Ectodermal cell (in vitro differentiated cells): ENCODE data around the gene BLM. TPM values are rescaled to one million over a fixed set of nuclear protein-coding genes. Genes with fewer than 3 reads are reported as not detected.
"Not testable (repeated sequence)": the region's sequence is repeated elsewhere in the genome, so short reads cannot be mapped to it uniquely, and the experiment has no call there.

Experiments
- H3K27ac ChIP-seq: 2 replicates; pipeline ENCODE4 v1.7.0; 2013; ENCODE audit warnings: mild to moderate bottlenecking, low read depth, low read length; ENCODE audit not compliant: insufficient read depth, poor library complexity, severe bottlenecking
- H3K27me3 ChIP-seq: 2 replicates; pipeline ENCODE4 v1.7.0; 2013; ENCODE audit warnings: mild to moderate bottlenecking, low read length; ENCODE audit not compliant: insufficient read depth, control insufficient read depth, poor library complexity, severe bottlenecking
- H3K36me3 ChIP-seq: one replicate; pipeline ENCODE4 v1.7.0; 2013; ENCODE audit warnings: low read length; ENCODE audit not compliant: control insufficient read depth, insufficient read depth
- H3K4me1 ChIP-seq: one replicate; pipeline ENCODE4 v1.7.0; 2013; ENCODE audit warnings: low read length; ENCODE audit not compliant: control insufficient read depth, insufficient read depth
- H3K4me3 ChIP-seq: 2 replicates; pipeline ENCODE4 v1.7.0; 2013; ENCODE audit warnings: low read depth, low read length, control low read depth; ENCODE audit not compliant: insufficient read depth
- H3K9me3 ChIP-seq: 2 replicates; pipeline ENCODE4 v1.7.0; 2013; ENCODE audit warnings: mild to moderate bottlenecking, low read length, moderate library complexity; ENCODE audit not compliant: control insufficient read depth
- WGBS, 2 experiments: methylation state at CpG; one replicate each; pipeline ENCODE4 v1.1.7; 2013; ENCODE audit warnings: missing lambda C conversion rate in 2 of 2; 5-methylcytosine and 5-hydroxymethylcytosine counted together
- polyA plus RNA-seq, 4 experiments: library from polyadenylated mRNA; stranded (reverse); fragments of 50-300 nt; gene quantifications; one replicate each; pipeline ENCODE4 v1.2.3, GENCODE V29; 2013

Gene BLM
- 29.4 TPM for polyA plus RNA-seq (2013, experiment 1 of 4)
- polyA plus RNA-seq (2013, experiment 2 of 4), result 35.8 TPM
- polyA plus RNA-seq (2013, experiment 3 of 4), result 23.7 TPM
- polyA plus RNA-seq (2013, experiment 4 of 4), result 23.2 TPM

DNA sequence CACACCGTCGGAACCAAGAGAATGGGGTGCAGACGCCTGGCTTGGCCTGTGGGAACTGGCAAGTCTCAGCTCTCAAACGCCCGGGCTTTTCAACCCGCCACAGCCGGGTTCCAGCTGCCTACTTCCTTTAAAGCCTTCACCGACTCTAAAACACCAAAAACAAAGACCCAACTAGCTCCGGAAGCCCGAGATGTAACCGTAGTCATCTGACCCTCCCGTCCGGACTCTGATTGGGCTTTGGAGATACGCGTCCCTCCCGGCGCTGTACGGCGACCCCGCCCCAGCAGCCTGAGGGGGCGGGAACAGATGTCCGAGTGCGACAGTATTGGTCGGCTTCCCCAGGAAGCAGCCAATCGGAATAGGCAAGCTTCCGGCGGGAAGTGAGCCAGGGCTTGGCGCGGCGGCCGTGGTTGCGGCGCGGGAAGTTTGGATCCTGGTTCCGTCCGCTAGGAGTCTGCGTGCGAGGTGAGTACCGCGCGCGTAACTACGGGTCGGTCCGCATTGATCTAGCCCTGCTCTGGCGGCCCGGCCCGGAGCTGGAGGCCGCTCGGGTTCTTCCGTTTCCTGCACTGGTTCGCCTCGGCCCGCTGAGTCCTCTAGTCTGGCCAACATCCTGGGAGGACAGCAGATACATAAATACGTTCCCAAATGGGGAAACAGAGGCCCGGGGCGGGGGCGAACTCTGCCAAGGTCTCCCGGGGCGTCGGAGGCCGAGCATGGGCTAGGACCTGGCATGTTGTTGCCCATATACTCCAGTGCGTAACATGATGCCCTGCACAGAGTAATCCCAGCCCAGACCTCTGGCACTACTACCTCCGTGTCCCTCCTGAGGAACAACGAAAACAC, at the start of gene BLM:
Gene BLM (plus strand): TSS at position 371 of the 846 bp plus-strand sequence. CDS start 30,047 bp downstream, outside the sequence.
- no peaks in the 10 kb centered on the region for H3K9me3 ChIP-seq
- H3K4me3 ChIP-seq, result peak within 1 kb of the TSS; percentile 96
- H3K36me3 ChIP-seq, result no peaks in the 10 kb centered on the region
- WGBS, 2 experiments, result 0% methylated on average over 65 of the region's 65 CpGs
- H3K27me3 ChIP-seq, result no peaks in the 10 kb centered on the region
- peak within 1 kb of the TSS; percentile 79 for H3K27ac ChIP-seq
- peaks cover 4% of the 10 kb centered on the region for H3K4me1 ChIP-seq

DNA sequence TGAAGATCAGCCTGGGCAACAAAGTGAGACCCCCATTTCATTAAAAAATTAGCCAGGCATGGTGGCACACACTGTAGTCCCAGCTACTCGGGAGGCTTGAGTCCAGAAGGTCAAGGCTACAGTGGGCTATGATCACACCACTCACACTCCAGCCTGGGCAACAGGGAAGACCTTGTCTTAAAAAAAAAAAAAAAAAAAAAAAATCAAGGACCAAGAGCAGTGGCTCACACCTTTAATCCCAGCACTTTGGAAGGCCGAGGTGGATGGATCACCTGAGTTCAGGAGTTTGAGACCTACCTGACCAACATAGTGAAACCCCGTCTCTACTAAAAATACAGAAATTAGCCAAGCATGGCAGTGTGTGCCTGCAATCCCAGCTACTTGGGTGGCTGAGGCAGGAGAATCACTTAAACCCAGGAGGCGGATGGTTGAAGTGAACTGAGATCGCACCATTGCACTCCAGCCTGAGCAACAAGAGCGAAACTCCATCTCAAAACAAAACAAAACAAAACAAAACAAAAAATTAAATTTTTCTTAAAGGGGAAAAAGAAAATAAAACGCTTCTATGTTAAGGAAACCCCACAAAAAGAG, 49.3 kb upstream of the BLM start:
- not testable (repeated sequence) for H3K27ac ChIP-seq, H3K27me3 ChIP-seq, H3K36me3 ChIP-seq, H3K4me3 ChIP-seq, H3K9me3 ChIP-seq, H3K4me1 ChIP-seq
- 89 to 95% methylated on average over 6 of the region's 7 CpGs for WGBS, 2 experiments

DNA sequence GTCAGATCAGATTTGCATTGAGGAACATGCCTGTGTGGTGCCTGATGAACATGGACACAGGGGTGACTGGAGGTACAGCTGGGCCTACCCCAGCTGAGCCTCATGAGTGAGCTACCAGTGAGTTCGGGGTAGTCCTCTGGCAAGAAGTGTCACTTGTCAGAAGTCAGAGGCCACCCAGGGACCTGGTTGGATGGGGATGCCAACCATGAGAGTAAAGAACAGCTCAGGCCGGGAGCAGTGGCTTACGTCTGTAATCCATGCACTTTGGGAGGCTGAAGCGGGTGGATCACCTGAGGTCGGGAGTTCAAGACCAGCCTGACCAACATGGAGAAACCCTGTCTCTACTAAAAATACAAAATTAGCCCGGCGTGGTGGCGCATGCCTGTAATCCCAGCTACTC, 46.5 kb upstream of the BLM start:
- not testable (repeated sequence) for H3K9me3 ChIP-seq, H3K4me3 ChIP-seq, H3K4me1 ChIP-seq, H3K36me3 ChIP-seq, H3K27ac ChIP-seq, H3K27me3 ChIP-seq
- 96 to 97% methylated on average over 8 of the region's 8 CpGs for WGBS, 2 experiments

DNA sequence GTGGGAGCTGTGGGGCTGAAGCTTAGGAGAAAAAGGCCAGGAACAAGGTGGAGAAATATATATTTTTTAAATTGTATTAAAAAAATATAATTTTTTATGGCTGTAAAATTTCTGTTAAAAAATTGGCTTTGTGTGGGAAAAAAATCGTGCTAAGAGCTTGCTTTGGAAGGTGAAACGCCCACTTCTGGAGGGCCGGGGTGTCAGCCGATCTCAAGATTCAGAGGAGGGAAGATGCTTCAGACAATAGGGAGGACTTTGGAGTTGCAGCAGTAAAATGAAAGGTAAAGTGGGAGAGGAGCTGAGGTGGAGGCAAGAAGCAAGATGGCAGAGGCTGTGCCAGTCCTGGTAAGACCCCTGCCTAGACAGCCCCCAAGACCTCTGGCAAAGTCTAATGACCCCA, 45.9 kb upstream of the BLM start:
- WGBS, 2 experiments, result 91% methylated on average over 4 of the region's 4 CpGs
- Histone ChIP-seq H3K4me1 (no peaks in the 10 kb centered on the region), H3K36me3 (no peaks in the 10 kb centered on the region), H3K9me3 (no peaks in the 10 kb centered on the region), H3K4me3 (no peak overlapping the region), H3K27me3 (no peaks in the 10 kb centered on the region), H3K27ac (no peak overlapping the region)

DNA sequence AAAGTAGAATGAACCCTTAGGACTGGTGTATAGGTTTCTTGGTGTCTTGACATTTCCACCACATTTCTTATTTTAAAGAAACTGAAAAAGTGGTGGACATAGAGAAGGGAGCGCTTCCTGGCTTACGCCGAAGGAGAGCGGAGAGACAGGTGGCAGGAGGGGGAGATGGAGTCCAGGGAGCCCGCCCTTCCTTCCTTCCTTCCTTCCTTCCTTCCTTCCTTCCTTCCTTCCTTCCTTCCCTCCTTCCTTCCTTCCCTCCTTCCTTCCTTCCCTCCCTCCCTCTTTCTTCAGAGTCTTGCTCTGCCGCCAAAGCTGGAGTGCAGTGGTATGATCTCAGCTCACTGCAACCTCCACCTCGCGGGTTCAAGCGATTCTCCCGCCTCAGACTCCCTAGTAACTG, 43.8 kb upstream of the BLM start:
- WGBS, 2 experiments, result 89 to 94% methylated on average over 8 to 9 of the region's 10 CpGs
- H3K36me3 ChIP-seq, H3K4me3 ChIP-seq, H3K27ac ChIP-seq, H3K9me3 ChIP-seq, H3K27me3 ChIP-seq, H3K4me1 ChIP-seq: not testable (repeated sequence)

DNA sequence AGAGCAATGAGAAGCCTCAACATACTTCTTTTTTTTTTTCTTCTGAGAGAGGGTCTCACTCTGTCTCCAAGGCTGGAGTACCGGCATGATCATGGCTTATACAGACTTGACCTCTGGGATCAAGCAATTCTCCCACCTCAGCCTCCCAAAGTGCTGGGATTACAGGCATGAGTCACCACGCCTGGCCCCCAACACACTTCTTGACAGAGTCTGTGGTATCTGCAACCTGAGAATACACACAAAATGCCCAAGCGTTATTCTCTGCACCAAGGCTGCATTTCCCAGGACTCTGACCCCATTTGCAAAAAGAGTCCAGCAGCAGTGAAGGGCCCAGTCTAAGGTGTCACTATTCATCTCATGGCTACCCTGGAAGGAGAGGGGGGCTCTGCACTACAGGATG, 42.7 kb upstream of the BLM start:
- H3K27me3 ChIP-seq, result no peaks in the 10 kb centered on the region
- 89 to 90% methylated on average over 3 of the region's 3 CpGs for WGBS, 2 experiments
- H3K36me3 ChIP-seq, result no peaks in the 10 kb centered on the region
- H3K27ac ChIP-seq, result no peak overlapping the region
- no peak overlapping the region for H3K4me3 ChIP-seq
- H3K4me1 ChIP-seq, result no peaks in the 10 kb centered on the region
- H3K9me3 ChIP-seq, result no peaks in the 10 kb centered on the region

DNA sequence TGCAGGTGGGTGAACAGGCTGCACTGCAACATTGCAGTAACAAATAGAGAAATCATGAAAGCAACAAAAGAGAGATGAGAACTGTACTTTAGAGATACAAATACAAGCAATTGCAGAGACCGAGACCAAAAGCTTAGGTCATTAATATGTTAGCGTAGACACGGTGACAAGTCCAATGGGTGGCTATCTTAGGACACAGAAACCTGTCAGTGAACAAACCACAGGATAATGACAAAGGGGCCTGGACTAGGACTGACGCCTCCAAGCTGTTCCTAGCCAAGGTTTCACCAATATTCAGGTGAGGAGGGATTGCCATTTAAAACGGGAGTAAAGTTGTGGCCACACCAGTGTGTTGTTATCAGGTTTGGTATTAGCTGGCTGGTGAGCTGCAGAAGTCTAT, 41.7 kb upstream of the BLM start:
- Histone ChIP-seq H3K4me3 (no peak overlapping the region), H3K9me3 (no peaks in the 10 kb centered on the region), H3K27ac (no peak overlapping the region), H3K4me1 (no peaks in the 10 kb centered on the region), H3K36me3 (no peaks in the 10 kb centered on the region), H3K27me3 (no peaks in the 10 kb centered on the region)
- 90 to 95% methylated on average over 5 of the region's 5 CpGs for WGBS, 2 experiments

DNA sequence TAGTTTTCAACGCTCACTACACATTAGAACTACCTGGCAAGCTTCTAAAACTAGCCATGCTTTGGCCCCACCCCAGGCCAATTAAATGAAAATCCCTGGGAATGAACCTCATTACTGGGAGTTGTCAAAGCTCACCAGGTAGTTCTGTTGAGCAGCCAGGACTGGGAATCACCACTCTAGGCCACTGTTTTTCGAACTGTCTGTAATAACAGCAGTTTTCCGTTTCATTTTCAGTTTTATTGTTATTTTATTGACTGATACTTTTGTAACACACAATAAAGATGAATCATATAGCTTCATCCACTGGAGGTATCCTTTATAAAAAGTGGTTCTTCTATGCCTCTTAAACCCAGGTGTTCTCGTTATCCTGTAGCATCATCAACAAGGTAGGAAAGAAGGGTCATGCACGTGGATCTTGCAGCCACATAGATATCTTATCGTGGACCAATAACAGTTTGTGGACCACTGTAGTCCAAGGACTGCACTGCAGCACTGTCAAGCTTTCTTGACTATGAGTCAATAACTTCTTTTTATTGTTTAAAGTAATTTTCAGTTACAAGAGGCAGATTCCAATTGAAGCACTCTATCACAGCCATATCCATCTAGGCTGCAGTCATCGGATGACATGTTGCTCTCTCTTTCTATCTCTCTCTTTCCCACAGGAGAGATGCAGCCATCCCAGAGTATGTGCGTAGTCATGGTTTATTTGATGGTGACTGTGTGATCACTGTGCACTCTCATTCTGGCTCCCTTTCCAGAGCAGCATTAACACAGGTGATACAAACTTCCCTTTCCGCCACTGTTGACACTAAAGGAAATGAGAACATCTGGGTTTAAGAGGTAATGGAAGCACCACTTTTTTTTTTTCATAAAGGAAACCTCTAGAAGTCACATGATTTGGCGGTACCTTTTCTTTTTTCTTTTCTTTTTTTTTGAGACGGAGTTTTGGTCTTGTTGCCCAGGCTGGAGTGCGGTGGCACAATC, 39.0 kb upstream of the BLM start:
- H3K4me1 ChIP-seq, result no peaks in the 10 kb centered on the region
- H3K4me3 ChIP-seq, result no peak overlapping the region
- no peaks in the 10 kb centered on the region for H3K36me3 ChIP-seq
- H3K9me3 ChIP-seq, result no peaks in the 10 kb centered on the region
- no peaks in the 10 kb centered on the region for H3K27me3 ChIP-seq
- WGBS, 2 experiments, result 91 to 93% methylated on average over 11 of the region's 12 CpGs
- no peak overlapping the region for H3K27ac ChIP-seq

DNA sequence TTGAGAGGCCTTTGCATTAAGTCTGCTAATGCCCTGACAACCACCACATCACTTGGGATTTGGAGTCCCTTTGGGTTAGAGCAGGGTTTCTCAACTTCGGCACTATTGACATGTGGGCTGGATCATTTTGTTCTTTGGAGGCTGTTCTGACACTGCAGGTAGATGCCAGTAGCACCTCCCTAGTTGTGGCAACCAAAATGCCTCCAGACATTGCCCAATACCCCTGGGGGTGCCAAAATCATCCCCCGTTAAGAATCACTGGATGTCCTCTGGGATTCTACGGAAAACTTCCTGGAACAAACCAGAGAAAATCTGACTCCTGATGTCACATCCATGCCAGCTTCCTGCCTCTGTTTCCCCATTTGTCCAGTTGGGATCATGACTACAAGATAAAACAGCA, 37.2 kb upstream of the BLM start:
- Histone ChIP-seq H3K27me3 (no peaks in the 10 kb centered on the region), H3K9me3 (no peaks in the 10 kb centered on the region), H3K4me3 (no peak overlapping the region), H3K36me3 (no peaks in the 10 kb centered on the region), H3K27ac (no peak overlapping the region), H3K4me1 (no peaks in the 10 kb centered on the region)
- 89 to 93% methylated on average over 3 of the region's 3 CpGs for WGBS, 2 experiments
